T-helper 17 cell (primary cell): ENCODE results near the gene ZNF267. TPM values are rescaled to one million over a fixed set of nuclear protein-coding genes. Genes with fewer than 3 reads are reported as not detected.
"Not testable (repeated sequence)": the region's sequence is repeated elsewhere in the genome, so short reads cannot be mapped to it uniquely, and the experiment has no call there.

Experiments
- ATAC-seq: fragments of 150-1000 bp; cut with Tn5 transposase; 2 replicates; pipeline ENCODE4 v1.10.0; 2021; ENCODE audit warnings: mild to moderate bottlenecking, moderate library complexity
- DNase-seq, 3 donors: peaks; one replicate each; pipeline versions ENCODE4 v3.0.0 to v3.0.0-alpha.2; 2020 to 2021
- H3K9me3 ChIP-seq: one replicate; pipeline ENCODE4 v1.7.0; 2013; ENCODE audit warnings: low read length, mild to moderate bottlenecking; ENCODE audit not compliant: control insufficient read depth, poor library complexity, severe bottlenecking
- H3K27ac Mint-ChIP-seq: one replicate; pipeline ENCODE4 v1.8.0; 2022; ENCODE audit warnings: mild to moderate bottlenecking, moderate library complexity, mixed read lengths
- H3K27me3 Mint-ChIP-seq: one replicate; pipeline ENCODE4 v1.8.0; 2022; ENCODE audit warnings: mixed read lengths
- H3K36me3 Mint-ChIP-seq: one replicate; pipeline ENCODE4 v1.8.0; 2022; ENCODE audit warnings: low read depth, mixed read lengths
- H3K4me1 Mint-ChIP-seq: one replicate; pipeline ENCODE4 v1.8.0; 2022; ENCODE audit warnings: mild to moderate bottlenecking, mixed read lengths
- H3K4me3 Mint-ChIP-seq: one replicate; pipeline ENCODE4 v1.8.0; 2022; ENCODE audit warnings: mild to moderate bottlenecking, moderate library complexity, mixed read lengths
- total RNA-seq, 4 donors: library from RNA in 2 of 4; stranded (reverse) in 2 of 4; gene quantifications; one replicate each; pipeline ENCODE4 v1.2.3 and lab custom pipeline; 2022 to 2026

Gene ZNF267
- total RNA-seq, 2 donors from 2014 or later: 78.9 to 80.5 TPM

DNA sequence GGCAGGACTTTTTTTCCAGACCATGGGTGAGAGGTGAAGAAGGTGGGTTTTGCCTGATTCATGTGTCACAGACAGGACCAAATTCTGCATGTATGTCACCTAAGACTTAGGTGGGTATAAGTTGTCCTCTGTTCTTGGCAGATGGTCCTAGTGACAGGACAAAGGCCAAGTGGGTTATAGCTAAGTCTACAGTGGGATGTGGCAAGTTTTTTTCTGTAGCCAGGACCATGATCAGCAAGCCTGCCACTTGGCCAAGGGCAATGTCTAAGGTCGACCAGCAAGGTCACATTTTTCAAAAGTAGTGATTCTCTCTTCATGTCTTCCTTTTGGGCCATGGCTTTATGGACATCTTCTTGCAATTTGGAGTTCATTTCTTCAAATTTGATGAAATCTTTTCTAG, 20.2 kb downstream of the ZNF267 start:
- H3K9me3 ChIP-seq: peaks cover 29% of the 10 kb centered on the region
- no peaks in the 10 kb centered on the region for H3K27me3 Mint-ChIP-seq
- H3K4me1 Mint-ChIP-seq: peaks cover 9% of the 10 kb centered on the region
- no peak overlapping the region for H3K4me3 Mint-ChIP-seq
- DNase-seq (no peak), ATAC-seq (no peak)
- peak overlapping the region; percentile 51 for H3K27ac Mint-ChIP-seq
- H3K36me3 Mint-ChIP-seq: peaks cover 23% of the 10 kb centered on the region

DNA sequence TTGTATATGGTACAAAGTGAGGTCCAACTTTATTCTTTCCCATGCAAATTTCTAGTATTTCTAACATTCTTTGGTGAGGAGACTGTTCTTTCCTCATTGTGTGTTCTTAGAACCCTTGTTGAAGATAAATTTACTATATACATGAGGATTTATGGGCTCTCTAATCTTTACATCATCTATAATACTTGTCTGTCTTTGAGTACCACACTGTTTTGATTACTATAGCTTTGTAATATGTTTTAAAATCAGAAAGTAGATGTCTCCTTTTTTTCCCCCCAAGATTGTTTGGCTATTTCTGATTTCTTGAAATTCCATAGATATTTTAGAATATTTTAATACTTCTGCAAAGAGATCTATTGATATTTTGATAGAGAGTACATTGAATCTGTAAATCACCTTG, 23.7 kb downstream of the ZNF267 start:
- ATAC-seq (no peak), DNase-seq (no peak)
- Mint-ChIP-seq H3K27me3 (no peaks in the 10 kb centered on the region), H3K27ac (peak overlapping the region; percentile 0), H3K4me3 (no peak overlapping the region), H3K4me1 (peaks cover 7% of the 10 kb centered on the region), H3K36me3 (peaks cover 13% of the 10 kb centered on the region)
- peaks cover 16% of the 10 kb centered on the region for H3K9me3 ChIP-seq

DNA sequence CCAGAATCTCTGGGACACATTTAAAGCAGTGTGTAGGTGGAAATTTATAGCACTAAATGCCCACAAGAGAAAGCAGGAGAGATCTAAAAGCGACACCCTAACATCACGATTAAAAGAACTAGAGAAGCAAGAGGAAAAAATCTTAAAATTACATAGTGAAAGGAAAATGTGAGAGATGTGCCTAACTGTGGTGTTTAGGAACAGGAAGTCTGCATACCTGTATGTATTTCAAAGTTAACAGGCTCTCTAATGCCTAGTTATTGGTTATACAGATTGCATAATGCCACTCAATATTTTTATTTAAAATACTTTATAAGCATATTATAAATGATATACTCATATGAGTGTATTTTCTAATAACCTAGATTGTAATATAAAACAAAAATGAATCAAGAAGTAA, 25.9 kb downstream of the ZNF267 start:
- ATAC-seq (no peak), DNase-seq (no peak)
- Mint-ChIP-seq H3K4me1 (peaks cover 4% of the 10 kb centered on the region), H3K27ac (no peak overlapping the region), H3K36me3 (peaks cover 12% of the 10 kb centered on the region), H3K4me3 (no peak overlapping the region), H3K27me3 (no peaks in the 10 kb centered on the region)
- H3K9me3 ChIP-seq: peaks cover 8% of the 10 kb centered on the region

DNA sequence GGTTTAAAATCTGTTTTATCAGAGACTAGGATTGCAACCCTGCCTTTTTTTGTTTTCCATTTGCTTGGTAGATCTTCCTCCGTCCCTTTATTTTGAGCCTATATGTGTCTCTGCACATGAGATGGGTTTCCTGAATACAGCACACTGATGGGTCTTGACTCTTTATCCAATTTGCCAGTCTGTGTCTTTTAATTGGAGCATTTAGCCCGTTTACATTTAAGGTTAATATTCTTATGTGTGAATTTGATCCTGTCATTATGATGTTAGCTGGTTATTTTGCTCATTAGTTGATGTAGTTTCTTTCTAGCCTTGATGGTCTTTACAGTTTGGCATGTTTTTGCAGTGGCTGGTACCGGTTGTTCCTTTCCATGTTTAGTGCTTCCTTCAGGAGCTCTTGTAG, 31.0 kb downstream of the ZNF267 start:
- H3K27ac Mint-ChIP-seq, ATAC-seq, DNase-seq, H3K27me3 Mint-ChIP-seq, H3K4me3 Mint-ChIP-seq, H3K4me1 Mint-ChIP-seq, H3K36me3 Mint-ChIP-seq: not testable (repeated sequence)
- H3K9me3 ChIP-seq: peaks cover 17% of the 10 kb centered on the region

DNA sequence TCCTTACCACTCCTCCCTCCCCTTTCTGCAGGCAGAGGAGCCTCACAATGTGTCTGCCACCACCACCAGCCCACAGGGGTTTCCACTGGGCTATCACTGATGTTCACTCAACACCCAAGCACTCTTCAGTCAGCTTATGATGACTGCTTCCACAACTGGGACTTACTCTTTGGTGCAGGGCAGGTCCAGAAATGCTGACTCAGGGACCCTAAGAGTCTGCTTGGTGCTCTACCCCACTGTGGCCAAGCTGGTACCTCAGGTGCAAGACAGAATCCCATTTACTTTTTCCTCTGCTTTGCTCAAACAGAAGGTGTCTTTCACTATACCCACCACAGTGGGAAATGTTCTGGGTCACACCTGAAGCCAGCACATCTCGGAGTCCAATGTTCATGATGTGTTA, 40.1 kb downstream of the ZNF267 start:
- Mint-ChIP-seq H3K4me3 (no peak overlapping the region), H3K36me3 (peaks cover 15% of the 10 kb centered on the region), H3K4me1 (no peaks in the 10 kb centered on the region), H3K27ac (no peak overlapping the region), H3K27me3 (no peaks in the 10 kb centered on the region)
- ATAC-seq (no peak), DNase-seq (no peak)
- peaks cover 83% of the 10 kb centered on the region for H3K9me3 ChIP-seq

DNA sequence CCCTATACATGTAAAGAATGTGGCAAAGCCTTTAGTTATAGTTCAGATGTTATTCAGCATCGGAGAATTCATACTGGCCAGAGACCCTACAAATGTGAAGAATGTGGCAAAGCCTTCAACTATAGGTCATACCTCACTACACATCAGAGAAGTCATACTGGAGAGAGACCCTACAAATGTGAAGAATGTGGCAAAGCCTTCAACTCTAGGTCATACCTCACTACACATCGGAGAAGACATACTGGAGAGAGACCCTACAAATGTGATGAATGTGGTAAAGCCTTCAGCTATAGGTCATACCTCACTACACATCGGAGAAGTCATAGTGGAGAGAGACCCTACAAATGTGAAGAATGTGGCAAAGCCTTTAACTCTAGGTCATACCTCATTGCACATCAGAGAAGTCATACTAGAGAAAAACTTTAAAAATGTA, 42.5 kb downstream of the ZNF267 start:
- no peak for ATAC-seq
- H3K4me3 Mint-ChIP-seq: no peak overlapping the region
- H3K4me1 Mint-ChIP-seq: no peaks in the 10 kb centered on the region
- H3K36me3 Mint-ChIP-seq: peaks cover 15% of the 10 kb centered on the region
- H3K27me3 Mint-ChIP-seq: no peaks in the 10 kb centered on the region
- DNase-seq: no peak
- H3K9me3 ChIP-seq: peaks cover 91% of the 10 kb centered on the region
- H3K27ac Mint-ChIP-seq: peak overlapping the region; percentile 6

DNA sequence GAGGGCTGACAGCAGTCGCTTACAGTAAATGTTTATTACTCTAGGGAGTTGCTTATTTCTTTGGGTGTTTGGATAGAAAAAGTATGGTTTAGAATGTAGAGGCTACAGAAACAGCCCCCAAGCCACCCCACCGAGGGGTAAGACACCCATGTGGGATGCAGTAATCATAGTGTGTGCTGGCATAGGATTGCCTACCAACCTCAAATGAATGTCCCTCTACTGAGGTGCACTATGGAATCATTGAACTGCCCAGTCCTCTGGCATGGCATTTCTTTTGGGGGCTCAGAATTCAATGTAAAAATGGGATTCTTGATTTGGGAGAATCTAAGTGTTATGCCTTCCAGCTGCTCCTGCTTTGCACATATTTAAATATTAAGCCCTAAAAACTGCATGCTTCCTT, 46.8 kb downstream of the ZNF267 start:
- no peak for ATAC-seq
- no peak overlapping the region for H3K4me3 Mint-ChIP-seq
- peaks cover 7% of the 10 kb centered on the region for H3K36me3 Mint-ChIP-seq
- no peak for DNase-seq
- H3K27me3 Mint-ChIP-seq: no peaks in the 10 kb centered on the region
- peaks cover 61% of the 10 kb centered on the region for H3K9me3 ChIP-seq
- H3K4me1 Mint-ChIP-seq: no peaks in the 10 kb centered on the region
- no peak overlapping the region for H3K27ac Mint-ChIP-seq

DNA sequence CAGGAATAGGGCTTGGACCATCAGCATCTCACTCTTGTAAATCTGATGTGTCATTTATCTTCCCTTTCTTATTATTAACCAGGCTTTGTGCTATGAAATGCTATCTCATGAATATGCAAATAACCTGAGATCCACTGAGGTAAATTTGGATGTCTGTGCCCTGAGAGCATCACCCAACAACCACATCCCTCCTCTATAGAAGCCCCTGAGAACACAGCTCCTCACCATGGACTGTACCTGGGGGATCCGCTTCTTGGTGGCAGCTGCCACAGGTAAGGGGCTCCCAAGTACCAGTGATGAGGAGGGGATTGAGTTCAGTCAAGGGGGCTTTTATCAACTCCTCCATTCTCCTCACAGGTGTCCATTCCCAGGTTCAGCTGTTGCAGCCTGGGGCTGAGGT, 78.2 kb downstream of the ZNF267 start:
- not testable (repeated sequence) for H3K27me3 Mint-ChIP-seq, H3K4me1 Mint-ChIP-seq, H3K36me3 Mint-ChIP-seq, H3K9me3 ChIP-seq, H3K4me3 Mint-ChIP-seq, DNase-seq
- peak; percentile 59 for ATAC-seq
- H3K27ac Mint-ChIP-seq: peak overlapping the region; percentile 51

DNA sequence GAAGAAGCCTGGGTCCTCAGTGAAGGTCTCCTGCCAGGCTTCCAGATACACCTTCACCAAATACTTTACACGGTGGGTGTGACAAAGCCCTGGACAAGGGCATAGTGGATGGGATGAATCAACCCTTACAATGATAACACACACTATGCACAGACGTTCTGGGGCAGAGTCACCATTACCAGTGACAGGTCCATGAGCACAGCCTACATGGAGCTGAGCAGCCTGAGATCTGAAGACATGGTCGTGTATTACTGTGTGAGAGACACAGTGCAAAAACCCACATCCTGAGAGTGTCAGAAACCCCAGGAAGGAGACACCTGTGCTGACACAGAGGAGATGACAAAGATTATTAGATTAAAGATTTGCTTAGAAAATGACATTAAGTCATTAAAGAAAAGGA, 78.6 kb downstream of the ZNF267 start:
- H3K27me3 Mint-ChIP-seq, H3K4me3 Mint-ChIP-seq, H3K36me3 Mint-ChIP-seq, H3K9me3 ChIP-seq, H3K4me1 Mint-ChIP-seq, DNase-seq: not testable (repeated sequence)
- peak; percentile 91 for ATAC-seq
- peak overlapping the region; percentile 51 for H3K27ac Mint-ChIP-seq

DNA sequence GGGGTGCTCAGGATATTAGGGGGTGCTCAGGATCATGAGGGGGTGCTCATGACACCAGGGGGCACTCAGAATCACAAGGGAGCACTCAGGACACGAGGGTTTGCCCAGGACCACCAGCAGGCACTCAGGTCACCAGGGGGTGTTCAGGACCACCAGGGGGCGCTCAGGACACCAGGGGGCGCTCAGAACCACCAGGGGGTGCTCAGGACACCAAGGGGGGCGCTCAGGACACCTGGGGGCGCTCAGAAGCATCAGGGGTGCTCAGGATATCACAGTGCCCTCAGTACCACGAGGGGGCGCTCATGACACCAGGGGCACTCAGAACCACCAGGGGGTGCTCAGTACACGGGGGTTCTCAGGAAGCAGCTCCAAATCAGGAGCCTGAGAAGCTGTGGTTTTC, 82.6 kb downstream of the ZNF267 start:
- ATAC-seq: peak; percentile 44
- not testable (repeated sequence) for H3K4me1 Mint-ChIP-seq, H3K27me3 Mint-ChIP-seq, H3K27ac Mint-ChIP-seq, H3K4me3 Mint-ChIP-seq, H3K9me3 ChIP-seq, H3K36me3 Mint-ChIP-seq
- DNase-seq: peak in 1 of 3 donors; percentile 21

DNA sequence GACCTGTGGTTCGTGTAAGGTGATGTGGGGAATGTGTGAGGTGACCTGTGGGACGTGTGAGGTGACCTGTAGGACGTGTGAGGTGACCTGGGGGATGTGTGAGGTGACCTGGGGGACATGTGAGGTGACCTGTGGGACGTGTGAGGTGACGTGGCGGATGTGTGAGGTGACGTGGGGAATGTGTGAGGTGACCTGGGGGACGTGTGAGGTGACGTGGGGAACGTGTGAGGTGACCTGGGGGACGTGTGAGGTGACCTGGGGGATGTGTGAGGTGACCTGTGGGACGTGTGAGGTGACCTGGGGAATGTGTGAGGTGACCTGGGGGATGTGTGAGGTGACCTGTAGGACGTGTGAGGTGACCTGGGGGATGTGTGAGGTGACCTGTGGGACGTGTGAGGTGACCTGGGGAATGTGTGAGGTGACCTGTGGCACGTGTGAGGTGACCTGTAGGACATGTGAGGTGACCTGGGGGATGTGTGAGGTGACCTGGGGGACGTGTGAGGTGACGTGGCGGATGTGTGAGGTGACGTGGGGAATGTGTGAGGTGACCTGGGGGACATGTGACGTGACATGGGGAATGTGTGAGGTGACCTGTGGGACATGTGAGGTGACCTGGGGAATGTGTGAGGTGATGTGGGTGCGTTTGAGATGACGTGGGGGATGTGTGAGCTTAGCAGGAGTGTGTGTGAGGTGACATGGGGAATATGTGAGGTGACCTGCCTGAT, 86.7 kb downstream of the ZNF267 start:
- not testable (repeated sequence) for H3K27ac Mint-ChIP-seq, H3K4me3 Mint-ChIP-seq, DNase-seq, H3K9me3 ChIP-seq, H3K36me3 Mint-ChIP-seq, ATAC-seq, H3K4me1 Mint-ChIP-seq, H3K27me3 Mint-ChIP-seq
